ENCODE results near the gene RAPGEFL1. TPM values are rescaled to one million over a fixed set of nuclear protein-coding genes. Genes with fewer than 3 reads are reported as not detected.

The RAPGEFL1 gene
- total and polyA plus RNA-seq, 8 donors = 6.3 to 13.1 (median 7.9) TPM

GRCh38 chr17:40243761-40244160 is 66.5 kb downstream of the RAPGEFL1 start:
- TF ChIP-seq CTCF (IDR thresholded peaks at IDR 0.05) = no peak
- intact Hi-C loops (cut with DNase I) = no loop called here
- DNase-seq (no peak), ATAC-seq (no peak)
- Histone ChIP-seq H3K27me3 (no peaks in the 10 kb centered on the region), H3K9me3 (no peaks in the 10 kb centered on the region), H3K4me3 (no peak overlapping the region), H3K36me3 (peaks cover 0 to 11% of the 10 kb centered on the region in 2 donors), H3K4me1 (peaks cover 9 to 43% of the 10 kb centered on the region in 2 donors), H3K27ac (no peak overlapping the region)

- H3K27me3 ChIP-seq = no peaks in the 10 kb centered on the region
- H3K27ac ChIP-seq = no peak overlapping the region
- no peaks in the 10 kb centered on the region for H3K9me3 ChIP-seq
- H3K4me3 ChIP-seq = no peak overlapping the region
- DNase-seq (no peak), ATAC-seq (peak; percentile 66)
- peaks cover 9 to 47% of the 10 kb centered on the region in 2 donors for H3K4me1 ChIP-seq
- intact Hi-C loops (cut with DNase I) = no loop called here
- H3K36me3 ChIP-seq = peaks cover 0 to 11% of the 10 kb centered on the region in 2 donors
- TF ChIP-seq CTCF (IDR thresholded peaks at IDR 0.05) = no peak
Observed at GRCh38 chr17:40244255-40244654, 67.0 kb downstream of the RAPGEFL1 start.

Small RNAs within 50 kb of the gene (microRNA-seq; reads per million reads assigned to microRNA genes)
- gene MIR6866 (1.0 to 1.1 reads per million in 2 donors), gene MIR6867 (0 reads per million in 2 donors)

Other genes starting within 250 kb of the RAPGEFL1 start
- 100 to 1,000 TPM in 1 of 2 donors, 10 to 100 TPM in 1; 47.6 to 107 TPM for gene ORMDL3, start 249.9 kb upstream of the RAPGEFL1 start, total RNA-seq
- gene ORMDL3, start 249.9 kb upstream of the RAPGEFL1 start, polyA plus RNA-seq (ENCODE audit: insufficient read length in 6 of 6) = 10 to 100 TPM; 74.3 to 91.3 (median 82.7) TPM
- not detected for gene LRRC3C, start 249.7 kb upstream of the RAPGEFL1 start, total RNA-seq
- gene LRRC3C, start 249.7 kb upstream of the RAPGEFL1 start, polyA plus RNA-seq (ENCODE audit: insufficient read length in 6 of 6) = not detected
- gene GSDMA, start 214.5 kb upstream of the RAPGEFL1 start, total RNA-seq = under 1 TPM in 1 of 2 donors, not detected in 1; 0.76 TPM
- 1 to 10 TPM in 1 of 6 donors, under 1 TPM in 5; 0.57 to 1.3 (median 0.88) TPM for gene GSDMA, start 214.5 kb upstream of the RAPGEFL1 start, polyA plus RNA-seq (ENCODE audit: insufficient read length in 6 of 6)
- gene PSMD3, start 196.7 kb upstream of the RAPGEFL1 start, total RNA-seq = 100 to 1,000 TPM in 1 of 2 donors, 10 to 100 TPM in 1; 72.8 to 117 TPM
- gene PSMD3, start 196.7 kb upstream of the RAPGEFL1 start, polyA plus RNA-seq (ENCODE audit: insufficient read length in 6 of 6) = 100 to 1,000 TPM in 2 of 6 donors, 10 to 100 TPM in 4; 91.1 to 108 (median 96.8) TPM
- 1 to 10 TPM in 1 of 2 donors, under 1 TPM in 1; 0.61 to 1.7 TPM for gene CSF3, start 162.0 kb upstream of the RAPGEFL1 start, total RNA-seq
- gene CSF3, start 162.0 kb upstream of the RAPGEFL1 start, polyA plus RNA-seq (ENCODE audit: insufficient read length in 6 of 6) = not detected
- 10 to 100 TPM; 72.0 to 75.2 TPM for gene MED24, start 123.1 kb upstream of the RAPGEFL1 start, total RNA-seq
- gene MED24, start 123.1 kb upstream of the RAPGEFL1 start, polyA plus RNA-seq (ENCODE audit: insufficient read length in 6 of 6) = 100 to 1,000 TPM in 5 of 6 donors, 10 to 100 TPM in 1; 95.0 to 144 (median 114) TPM
- gene THRA, start 114.5 kb upstream of the RAPGEFL1 start, total RNA-seq = 10 to 100 TPM; 37.9 to 45.2 TPM
- gene THRA, start 114.5 kb upstream of the RAPGEFL1 start, polyA plus RNA-seq (ENCODE audit: insufficient read length in 6 of 6) = 10 to 100 TPM; 69.3 to 80.7 (median 75.3) TPM
- gene NR1D1, start 76.9 kb upstream of the RAPGEFL1 start, total RNA-seq = 10 to 100 TPM in 1 of 2 donors, 1 to 10 TPM in 1; 6.5 to 11.4 TPM
- gene NR1D1, start 76.9 kb upstream of the RAPGEFL1 start, polyA plus RNA-seq (ENCODE audit: insufficient read length in 6 of 6) = 1 to 10 TPM; 3.0 to 4.9 (median 3.9) TPM
- 100 to 1,000 TPM in 1 of 2 donors, 10 to 100 TPM in 1; 84.1 to 112 TPM for gene MSL1, start 55.5 kb upstream of the RAPGEFL1 start, total RNA-seq
- 100 to 1,000 TPM; 174 to 203 (median 192) TPM for gene MSL1, start 55.5 kb upstream of the RAPGEFL1 start, polyA plus RNA-seq (ENCODE audit: insufficient read length in 6 of 6)
- gene CASC3, start 36.9 kb upstream of the RAPGEFL1 start, total RNA-seq = 10 to 100 TPM; 63.4 to 98.8 TPM
- gene CASC3, start 36.9 kb upstream of the RAPGEFL1 start, polyA plus RNA-seq (ENCODE audit: insufficient read length in 6 of 6) = 100 to 1,000 TPM; 110 to 136 (median 129) TPM
- 10 to 100 TPM; 35.5 to 35.8 TPM for gene WIPF2, start 41.8 kb downstream of the RAPGEFL1 start, total RNA-seq
- gene WIPF2, start 41.8 kb downstream of the RAPGEFL1 start, polyA plus RNA-seq (ENCODE audit: insufficient read length in 6 of 6) = 10 to 100 TPM; 29.0 to 34.4 (median 30.8) TPM
- 10 to 100 TPM; 12.8 to 24.1 TPM for gene CDC6, start 110.4 kb downstream of the RAPGEFL1 start, total RNA-seq
- gene CDC6, start 110.4 kb downstream of the RAPGEFL1 start, polyA plus RNA-seq (ENCODE audit: insufficient read length in 6 of 6) = 10 to 100 TPM; 15.6 to 25.9 (median 20.3) TPM
- gene RARA, start 131.7 kb downstream of the RAPGEFL1 start, total RNA-seq = 10 to 100 TPM; 54.7 to 62.6 TPM
- 10 to 100 TPM; 45.5 to 58.6 (median 52.4) TPM for gene RARA, start 131.7 kb downstream of the RAPGEFL1 start, polyA plus RNA-seq (ENCODE audit: insufficient read length in 6 of 6)
- gene GJD3, start 187.3 kb downstream of the RAPGEFL1 start, total RNA-seq = 1 to 10 TPM; 3.0 to 3.6 TPM
- gene GJD3, start 187.3 kb downstream of the RAPGEFL1 start, polyA plus RNA-seq (ENCODE audit: insufficient read length in 6 of 6) = under 1 TPM in 1 of 6 donors, not detected in 5; 0.18 TPM
- gene TOP2A, start 240.4 kb downstream of the RAPGEFL1 start, total RNA-seq = 10 to 100 TPM; 18.1 to 40.0 TPM
- 100 to 1,000 TPM; 116 to 314 (median 158) TPM for gene TOP2A, start 240.4 kb downstream of the RAPGEFL1 start, polyA plus RNA-seq (ENCODE audit: insufficient read length in 6 of 6)